HEK293 (cell line): ENCODE data around the gene PLEKHG4.

Experiments
- SP3 ChIP-seq: fragments of 450-650 bp; formaldehyde crosslinking; IDR thresholded peaks from 2 replicates; pipeline ENCODE4 v1.5.1; 2016; ENCODE audit warnings: missing biosample characterization, missing genetic modification characterization
- SP7 ChIP-seq: fragments of 450-650 bp; formaldehyde crosslinking; IDR thresholded peaks from 2 replicates; pipeline ENCODE4 v1.5.1; 2016; ENCODE audit warnings: missing biosample characterization, missing genetic modification characterization
- ZIC2 ChIP-seq: fragments of 450-650 bp; formaldehyde crosslinking; IDR thresholded peaks from 2 replicates; pipeline ENCODE4 v1.5.1; 2016; ENCODE audit warnings: missing biosample characterization, missing genetic modification characterization
- ZNF114 ChIP-seq: fragments of 450-650 bp; formaldehyde crosslinking; IDR thresholded peaks from 2 replicates; pipeline ENCODE4 v1.5.0; 2017; ENCODE audit warnings: missing biosample characterization, missing genetic modification characterization
- ZNF133 ChIP-seq: fragments of 450-650 bp; formaldehyde crosslinking; IDR thresholded peaks from 2 replicates; pipeline ENCODE4 v1.5.1; 2016; ENCODE audit warnings: missing biosample characterization, missing genetic modification characterization
- ZNF146 ChIP-seq: fragments of 450-650 bp; formaldehyde crosslinking; IDR thresholded peaks from 2 replicates; pipeline ENCODE4 v1.5.1; 2016; ENCODE audit warnings: missing biosample characterization, missing genetic modification characterization
- ZNF155 ChIP-seq: fragments of 450-650 bp; formaldehyde crosslinking; IDR thresholded peaks from 2 replicates; pipeline ENCODE4 v1.5.1; 2016; ENCODE audit warnings: missing biosample characterization, missing genetic modification characterization
- ZNF157 ChIP-seq: fragments of 450-650 bp; formaldehyde crosslinking; IDR thresholded peaks from 2 replicates; pipeline ENCODE4 v1.5.1; 2016; ENCODE audit warnings: missing biosample characterization, missing genetic modification characterization
- ZNF48 ChIP-seq: fragments of 450-650 bp; formaldehyde crosslinking; IDR thresholded peaks from 2 replicates; pipeline ENCODE4 v1.5.1; 2016; ENCODE audit warnings: missing biosample characterization, missing genetic modification characterization
- ZNF549 ChIP-seq: fragments of 450-650 bp; IDR thresholded peaks from 2 replicates; pipeline ENCODE4 v1.5.1; 2018; ENCODE audit warnings: missing biosample characterization, missing genetic modification characterization, mild to moderate bottlenecking, inconsistent platforms, moderate library complexity
- ZNF660 ChIP-seq: fragments of 450-650 bp; IDR thresholded peaks from 2 replicates; pipeline ENCODE4 v1.5.1; 2018; ENCODE audit warnings: missing biosample characterization, mild to moderate bottlenecking, missing genetic modification characterization
- ZNF776 ChIP-seq: fragments of 450-650 bp; formaldehyde crosslinking; IDR thresholded peaks from 2 replicates; pipeline ENCODE4 v1.5.0; 2017; ENCODE audit warnings: missing biosample characterization, missing genetic modification characterization, borderline replicate concordance
- ZNF785 ChIP-seq: fragments of 450-650 bp; formaldehyde crosslinking; IDR thresholded peaks from 2 replicates; pipeline ENCODE4 v1.5.1; 2016; ENCODE audit warnings: missing biosample characterization, missing genetic modification characterization
- ZNF792 ChIP-seq: fragments of 450-650 bp; formaldehyde crosslinking; IDR thresholded peaks from 2 replicates; pipeline ENCODE4 v1.5.1; 2016; ENCODE audit warnings: missing biosample characterization, missing genetic modification characterization
- TF ChIP-seq, protein P1 (sequence below): fragments of 450-650 bp; formaldehyde crosslinking; IDR thresholded peaks from 2 replicates; pipeline ENCODE4 v1.5.1; 2016; ENCODE audit warnings: missing biosample characterization, missing genetic modification characterization
- TF ChIP-seq, protein P2 (sequence below): fragments of 450-650 bp; formaldehyde crosslinking; IDR thresholded peaks from 2 replicates; pipeline ENCODE4 v1.5.1; 2016; ENCODE audit warnings: missing biosample characterization, missing genetic modification characterization
- TF ChIP-seq, protein P3 (sequence below): fragments of 450-650 bp; formaldehyde crosslinking; IDR thresholded peaks from 2 replicates; pipeline ENCODE4 v1.5.1; 2016; ENCODE audit warnings: missing biosample characterization, missing genetic modification characterization
- TF ChIP-seq, protein P4 (sequence below): fragments of 450-650 bp; formaldehyde crosslinking; IDR thresholded peaks from 2 replicates; pipeline ENCODE4 v1.5.1; 2016; ENCODE audit warnings: missing biosample characterization, missing genetic modification characterization
- TF ChIP-seq, protein P5 (sequence below): fragments of 450-650 bp; formaldehyde crosslinking; IDR thresholded peaks from 2 replicates; pipeline ENCODE4 v1.5.1; 2016; ENCODE audit warnings: missing biosample characterization, missing genetic modification characterization
- TF ChIP-seq, protein P6 (sequence below): fragments of 450-650 bp; formaldehyde crosslinking; IDR thresholded peaks from 2 replicates; pipeline ENCODE4 v1.5.1; 2016; ENCODE audit warnings: missing biosample characterization, missing genetic modification characterization
- TF ChIP-seq, protein P7 (sequence below): fragments of 450-650 bp; formaldehyde crosslinking; IDR thresholded peaks from 2 replicates; pipeline ENCODE4 v1.5.0; 2017; ENCODE audit warnings: missing biosample characterization, missing genetic modification characterization, borderline replicate concordance

PLEKHG4 gene

DNA sequence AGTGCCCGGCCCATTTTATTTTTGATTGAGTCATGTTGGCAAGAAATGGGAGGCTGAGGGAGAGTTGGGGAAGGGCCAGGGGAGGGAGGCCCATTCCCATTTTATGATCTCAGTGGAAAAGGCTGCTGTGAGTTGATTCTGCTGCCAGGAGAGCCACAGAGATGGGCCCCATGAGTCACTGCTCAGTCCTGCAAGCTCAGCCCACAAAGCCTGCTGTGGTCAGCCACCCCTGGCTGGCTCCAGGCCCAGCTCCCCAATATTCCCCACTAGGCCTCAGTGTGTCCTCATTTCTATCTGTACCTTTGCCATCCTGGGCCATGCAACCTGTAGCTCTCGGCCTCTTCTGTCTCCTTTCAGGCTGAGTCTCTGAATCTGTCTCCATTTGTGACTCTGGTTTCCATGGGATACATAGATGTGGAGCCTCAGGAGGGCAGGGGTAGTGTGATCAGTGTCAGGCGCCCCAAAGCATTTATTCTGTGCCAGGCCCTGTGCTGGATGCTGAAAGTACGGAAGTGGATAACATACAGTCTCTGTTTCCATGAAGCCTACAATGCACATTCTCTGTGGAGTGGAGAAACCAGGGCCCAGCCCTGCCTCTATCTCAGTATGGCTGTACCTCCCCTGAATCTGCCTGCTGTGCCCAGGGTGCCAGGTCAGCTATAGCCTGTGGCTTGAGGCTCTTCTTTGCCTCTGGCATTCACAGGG is 1.9 kb upstream of the PLEKHG4 start (continued):
- TF ChIP-seq, protein P1, sequence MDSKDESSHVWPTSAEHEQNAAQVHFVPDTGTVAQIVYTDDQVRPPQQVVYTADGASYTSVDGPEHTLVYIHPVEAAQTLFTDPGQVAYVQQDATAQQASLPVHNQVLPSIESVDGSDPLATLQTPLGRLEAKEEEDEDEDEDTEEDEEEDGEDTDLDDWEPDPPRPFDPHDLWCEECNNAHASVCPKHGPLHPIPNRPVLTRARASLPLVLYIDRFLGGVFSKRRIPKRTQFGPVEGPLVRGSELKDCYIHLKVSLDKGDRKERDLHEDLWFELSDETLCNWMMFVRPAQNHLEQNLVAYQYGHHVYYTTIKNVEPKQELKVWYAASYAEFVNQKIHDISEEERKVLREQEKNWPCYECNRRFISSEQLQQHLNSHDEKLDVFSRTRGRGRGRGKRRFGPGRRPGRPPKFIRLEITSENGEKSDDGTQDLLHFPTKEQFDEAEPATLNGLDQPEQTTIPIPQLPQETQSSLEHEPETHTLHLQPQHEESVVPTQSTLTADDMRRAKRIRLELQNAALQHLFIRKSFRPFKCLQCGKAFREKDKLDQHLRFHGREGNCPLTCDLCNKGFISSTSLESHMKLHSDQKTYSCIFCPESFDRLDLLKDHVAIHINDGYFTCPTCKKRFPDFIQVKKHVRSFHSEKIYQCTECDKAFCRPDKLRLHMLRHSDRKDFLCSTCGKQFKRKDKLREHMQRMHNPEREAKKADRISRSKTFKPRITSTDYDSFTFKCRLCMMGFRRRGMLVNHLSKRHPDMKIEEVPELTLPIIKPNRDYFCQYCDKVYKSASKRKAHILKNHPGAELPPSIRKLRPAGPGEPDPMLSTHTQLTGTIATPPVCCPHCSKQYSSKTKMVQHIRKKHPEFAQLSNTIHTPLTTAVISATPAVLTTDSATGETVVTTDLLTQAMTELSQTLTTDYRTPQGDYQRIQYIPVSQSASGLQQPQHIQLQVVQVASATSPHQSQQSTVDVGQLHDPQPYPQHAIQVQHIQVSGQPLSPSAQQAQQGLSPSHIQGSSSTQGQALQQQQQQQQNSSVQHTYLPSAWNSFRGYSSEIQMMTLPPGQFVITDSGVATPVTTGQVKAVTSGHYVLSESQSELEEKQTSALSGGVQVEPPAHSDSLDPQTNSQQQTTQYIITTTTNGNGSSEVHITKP (tag by site-specific recombination), result peak; percentile 59
- TF ChIP-seq ZNF549 (tag by site-specific recombination) (no peak), ZNF785 (tag by site-specific recombination) (no peak), ZNF660 (tag by site-specific recombination) (peak; percentile 81), SP3 (no peak), ZIC2 (no peak), ZNF146 (tag by site-specific recombination) (no peak), SP7 (tag by site-specific recombination) (0 out of 2 replicates have a peak, but pooled peaks have one; percentile 31), ZNF155 (tag by site-specific recombination) (no peak), ZNF157 (tag by site-specific recombination) (no peak), ZNF114 (tag by site-specific recombination) (no peak), ZNF792 (tag by site-specific recombination) (no peak), ZNF776 (no peak), ZNF133 (tag by site-specific recombination) (no peak), ZNF48 (no peak)
- TF ChIP-seq, protein P2, sequence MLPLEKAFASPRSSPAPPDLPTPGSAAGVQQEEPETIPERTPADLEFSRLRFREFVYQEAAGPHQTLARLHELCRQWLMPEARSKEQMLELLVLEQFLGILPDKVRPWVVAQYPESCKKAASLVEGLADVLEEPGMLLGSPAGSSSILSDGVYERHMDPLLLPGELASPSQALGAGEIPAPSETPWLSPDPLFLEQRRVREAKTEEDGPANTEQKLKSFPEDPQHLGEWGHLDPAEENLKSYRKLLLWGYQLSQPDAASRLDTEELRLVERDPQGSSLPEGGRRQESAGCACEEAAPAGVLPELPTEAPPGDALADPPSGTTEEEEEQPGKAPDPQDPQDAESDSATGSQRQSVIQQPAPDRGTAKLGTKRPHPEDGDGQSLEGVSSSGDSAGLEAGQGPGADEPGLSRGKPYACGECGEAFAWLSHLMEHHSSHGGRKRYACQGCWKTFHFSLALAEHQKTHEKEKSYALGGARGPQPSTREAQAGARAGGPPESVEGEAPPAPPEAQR (tag by site-specific recombination), result no peak
- TF ChIP-seq, protein P3, sequence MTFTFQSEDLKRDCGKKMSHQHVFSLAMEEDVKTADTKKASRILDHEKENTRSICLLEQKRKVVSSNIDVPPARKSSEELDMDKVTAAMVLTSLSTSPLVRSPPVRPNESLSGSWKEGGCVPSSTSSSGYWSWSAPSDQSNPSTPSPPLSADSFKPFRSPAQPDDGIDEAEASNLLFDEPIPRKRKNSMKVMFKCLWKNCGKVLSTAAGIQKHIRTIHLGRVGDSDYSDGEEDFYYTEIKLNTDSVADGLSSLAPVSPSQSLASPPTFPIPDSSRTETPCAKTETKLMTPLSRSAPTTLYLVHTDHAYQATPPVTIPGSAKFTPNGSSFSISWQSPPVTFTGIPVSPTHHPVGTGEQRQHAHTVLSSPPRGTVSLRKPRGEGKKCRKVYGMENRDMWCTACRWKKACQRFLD (tag by site-specific recombination), result no peak
- TF ChIP-seq, protein P4, sequence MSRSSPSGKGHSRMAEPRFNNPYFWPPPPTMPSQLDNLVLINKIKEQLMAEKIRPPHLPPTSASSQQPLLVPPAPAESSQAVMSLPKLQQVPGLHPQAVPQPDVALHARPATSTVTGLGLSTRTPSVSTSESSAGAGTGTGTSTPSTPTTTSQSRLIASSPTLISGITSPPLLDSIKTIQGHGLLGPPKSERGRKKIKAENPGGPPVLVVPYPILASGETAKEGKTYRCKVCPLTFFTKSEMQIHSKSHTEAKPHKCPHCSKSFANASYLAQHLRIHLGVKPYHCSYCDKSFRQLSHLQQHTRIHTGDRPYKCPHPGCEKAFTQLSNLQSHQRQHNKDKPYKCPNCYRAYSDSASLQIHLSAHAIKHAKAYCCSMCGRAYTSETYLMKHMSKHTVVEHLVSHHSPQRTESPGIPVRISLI, result no peak
- TF ChIP-seq, protein P5, sequence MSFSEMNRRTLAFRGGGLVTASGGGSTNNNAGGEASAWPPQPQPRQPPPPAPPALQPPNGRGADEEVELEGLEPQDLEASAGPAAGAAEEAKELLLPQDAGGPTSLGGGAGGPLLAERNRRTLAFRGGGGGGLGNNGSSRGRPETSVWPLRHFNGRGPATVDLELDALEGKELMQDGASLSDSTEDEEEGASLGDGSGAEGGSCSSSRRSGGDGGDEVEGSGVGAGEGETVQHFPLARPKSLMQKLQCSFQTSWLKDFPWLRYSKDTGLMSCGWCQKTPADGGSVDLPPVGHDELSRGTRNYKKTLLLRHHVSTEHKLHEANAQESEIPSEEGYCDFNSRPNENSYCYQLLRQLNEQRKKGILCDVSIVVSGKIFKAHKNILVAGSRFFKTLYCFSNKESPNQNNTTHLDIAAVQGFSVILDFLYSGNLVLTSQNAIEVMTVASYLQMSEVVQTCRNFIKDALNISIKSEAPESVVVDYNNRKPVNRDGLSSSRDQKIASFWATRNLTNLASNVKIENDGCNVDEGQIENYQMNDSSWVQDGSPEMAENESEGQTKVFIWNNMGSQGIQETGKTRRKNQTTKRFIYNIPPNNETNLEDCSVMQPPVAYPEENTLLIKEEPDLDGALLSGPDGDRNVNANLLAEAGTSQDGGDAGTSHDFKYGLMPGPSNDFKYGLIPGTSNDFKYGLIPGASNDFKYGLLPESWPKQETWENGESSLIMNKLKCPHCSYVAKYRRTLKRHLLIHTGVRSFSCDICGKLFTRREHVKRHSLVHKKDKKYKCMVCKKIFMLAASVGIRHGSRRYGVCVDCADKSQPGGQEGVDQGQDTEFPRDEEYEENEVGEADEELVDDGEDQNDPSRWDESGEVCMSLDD, result no peak
- TF ChIP-seq, protein P6, sequence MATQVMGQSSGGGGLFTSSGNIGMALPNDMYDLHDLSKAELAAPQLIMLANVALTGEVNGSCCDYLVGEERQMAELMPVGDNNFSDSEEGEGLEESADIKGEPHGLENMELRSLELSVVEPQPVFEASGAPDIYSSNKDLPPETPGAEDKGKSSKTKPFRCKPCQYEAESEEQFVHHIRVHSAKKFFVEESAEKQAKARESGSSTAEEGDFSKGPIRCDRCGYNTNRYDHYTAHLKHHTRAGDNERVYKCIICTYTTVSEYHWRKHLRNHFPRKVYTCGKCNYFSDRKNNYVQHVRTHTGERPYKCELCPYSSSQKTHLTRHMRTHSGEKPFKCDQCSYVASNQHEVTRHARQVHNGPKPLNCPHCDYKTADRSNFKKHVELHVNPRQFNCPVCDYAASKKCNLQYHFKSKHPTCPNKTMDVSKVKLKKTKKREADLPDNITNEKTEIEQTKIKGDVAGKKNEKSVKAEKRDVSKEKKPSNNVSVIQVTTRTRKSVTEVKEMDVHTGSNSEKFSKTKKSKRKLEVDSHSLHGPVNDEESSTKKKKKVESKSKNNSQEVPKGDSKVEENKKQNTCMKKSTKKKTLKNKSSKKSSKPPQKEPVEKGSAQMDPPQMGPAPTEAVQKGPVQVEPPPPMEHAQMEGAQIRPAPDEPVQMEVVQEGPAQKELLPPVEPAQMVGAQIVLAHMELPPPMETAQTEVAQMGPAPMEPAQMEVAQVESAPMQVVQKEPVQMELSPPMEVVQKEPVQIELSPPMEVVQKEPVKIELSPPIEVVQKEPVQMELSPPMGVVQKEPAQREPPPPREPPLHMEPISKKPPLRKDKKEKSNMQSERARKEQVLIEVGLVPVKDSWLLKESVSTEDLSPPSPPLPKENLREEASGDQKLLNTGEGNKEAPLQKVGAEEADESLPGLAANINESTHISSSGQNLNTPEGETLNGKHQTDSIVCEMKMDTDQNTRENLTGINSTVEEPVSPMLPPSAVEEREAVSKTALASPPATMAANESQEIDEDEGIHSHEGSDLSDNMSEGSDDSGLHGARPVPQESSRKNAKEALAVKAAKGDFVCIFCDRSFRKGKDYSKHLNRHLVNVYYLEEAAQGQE, result no peak
- TF ChIP-seq, protein P7, sequence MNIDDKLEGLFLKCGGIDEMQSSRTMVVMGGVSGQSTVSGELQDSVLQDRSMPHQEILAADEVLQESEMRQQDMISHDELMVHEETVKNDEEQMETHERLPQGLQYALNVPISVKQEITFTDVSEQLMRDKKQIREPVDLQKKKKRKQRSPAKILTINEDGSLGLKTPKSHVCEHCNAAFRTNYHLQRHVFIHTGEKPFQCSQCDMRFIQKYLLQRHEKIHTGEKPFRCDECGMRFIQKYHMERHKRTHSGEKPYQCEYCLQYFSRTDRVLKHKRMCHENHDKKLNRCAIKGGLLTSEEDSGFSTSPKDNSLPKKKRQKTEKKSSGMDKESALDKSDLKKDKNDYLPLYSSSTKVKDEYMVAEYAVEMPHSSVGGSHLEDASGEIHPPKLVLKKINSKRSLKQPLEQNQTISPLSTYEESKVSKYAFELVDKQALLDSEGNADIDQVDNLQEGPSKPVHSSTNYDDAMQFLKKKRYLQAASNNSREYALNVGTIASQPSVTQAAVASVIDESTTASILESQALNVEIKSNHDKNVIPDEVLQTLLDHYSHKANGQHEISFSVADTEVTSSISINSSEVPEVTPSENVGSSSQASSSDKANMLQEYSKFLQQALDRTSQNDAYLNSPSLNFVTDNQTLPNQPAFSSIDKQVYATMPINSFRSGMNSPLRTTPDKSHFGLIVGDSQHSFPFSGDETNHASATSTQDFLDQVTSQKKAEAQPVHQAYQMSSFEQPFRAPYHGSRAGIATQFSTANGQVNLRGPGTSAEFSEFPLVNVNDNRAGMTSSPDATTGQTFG (tag by site-specific recombination), result no peak
